AG09309 (cell line): ENCODE data around the gene SUSD3.
"Not testable (repeated sequence)": the region's sequence is repeated elsewhere in the genome, so short reads cannot be mapped to it uniquely, and the experiment has no call there.

Experiments used
- DNase-seq: peaks from one replicate; pipeline ENCODE4 v3.0.0-alpha.2; 2010; ENCODE audit warnings: low read depth
- H3K4me3 ChIP-seq: 2 replicates; pipeline ENCODE4 v1.5.1; 2011; ENCODE audit warnings: mild to moderate bottlenecking, low read depth, low read length, moderate library complexity; ENCODE audit not compliant: control insufficient read depth
- CTCF ChIP-seq: IDR thresholded peaks from 2 replicates; pipeline ENCODE4 v1.5.1; 2011; ENCODE audit warnings: mild to moderate bottlenecking, low read depth, low read length, inconsistent platforms; ENCODE audit not compliant: insufficient read depth, control insufficient read depth; ENCODE audit errors: missing control alignments

The SUSD3 gene

GRCh38 chr9:93114984-93115335, 56.5 kb downstream of the SUSD3 start:
- DNase-seq: no peak
- TF ChIP-seq CTCF: no peak
- no peak overlapping the region for H3K4me3 ChIP-seq

- no peak for TF ChIP-seq CTCF
- no peak for DNase-seq
- H3K4me3 ChIP-seq: no peak overlapping the region
These were observed 57.1 kb downstream of the SUSD3 start for GRCh38 chr9:93115486-93116071.

GRCh38 chr9:93116072-93116961, 57.8 kb downstream of the SUSD3 start:
- no peak for TF ChIP-seq CTCF
- DNase-seq: no peak
- no peak overlapping the region for H3K4me3 ChIP-seq

- DNase-seq: not testable (repeated sequence)
These were observed 59.0 kb downstream of the SUSD3 start for GRCh38 chr9:93117521-93117920.

GRCh38 chr9:93117924-93118862, 59.7 kb downstream of the SUSD3 start:
- no peak for DNase-seq
- no peak for TF ChIP-seq CTCF
- H3K4me3 ChIP-seq: no peak overlapping the region

More at GRCh38 chr9:93117521-93117920, 59.0 kb downstream of the SUSD3 start:
- not testable (repeated sequence) for H3K4me3 ChIP-seq

GRCh38 chr9:93118863-93119702, 60.6 kb downstream of the SUSD3 start:
- TF ChIP-seq CTCF: no peak
- H3K4me3 ChIP-seq: no peak overlapping the region
- DNase-seq: no peak
